Suppressor macrophage treated with lipopolysaccharide for 4 hours (primary cell): ENCODE measurements around the gene ZBTB20.

Source experiments
- DNase-seq: peaks from one replicate; pipeline ENCODE4 v3.0.0-alpha.2; 2020

Gene ZBTB20

GRCh38 chr3:114344492-114344891 is 802.6 kb downstream of the ZBTB20 start:
- DNase-seq, result no peak

GRCh38 chr3:114338651-114339357 is 808.3 kb downstream of the ZBTB20 start:
- DNase-seq, result peak; percentile 12

DNA sequence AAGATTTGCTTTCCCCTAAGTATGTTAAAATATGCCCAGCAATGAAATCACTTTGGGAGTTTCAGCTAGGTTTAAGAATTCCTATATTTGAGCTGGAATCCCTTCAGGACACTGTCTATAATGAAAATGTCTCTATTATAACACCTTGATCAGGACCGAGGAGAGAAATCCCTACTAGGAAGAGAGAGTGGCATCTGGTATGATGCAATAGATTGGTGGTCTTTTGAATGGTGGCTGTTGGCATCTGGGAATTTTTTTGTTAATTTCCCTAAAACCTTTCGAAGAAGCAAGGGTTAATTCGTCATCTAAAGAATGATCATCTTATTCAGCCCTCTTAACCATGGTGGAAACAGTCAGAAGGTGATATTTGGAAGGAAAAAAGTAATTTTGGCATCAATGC is 810.2 kb downstream of the ZBTB20 start:
- no peak for DNase-seq

- no peak for DNase-seq
These were observed 810.9 kb downstream of the ZBTB20 start for GRCh38 chr3:114336122-114336697.

GRCh38 chr3:114333923-114334240 is 813.2 kb downstream of the ZBTB20 start:
- DNase-seq, result no peak

GRCh38 chr3:114333180-114333922 is 813.7 kb downstream of the ZBTB20 start:
- DNase-seq, result no peak

DNA sequence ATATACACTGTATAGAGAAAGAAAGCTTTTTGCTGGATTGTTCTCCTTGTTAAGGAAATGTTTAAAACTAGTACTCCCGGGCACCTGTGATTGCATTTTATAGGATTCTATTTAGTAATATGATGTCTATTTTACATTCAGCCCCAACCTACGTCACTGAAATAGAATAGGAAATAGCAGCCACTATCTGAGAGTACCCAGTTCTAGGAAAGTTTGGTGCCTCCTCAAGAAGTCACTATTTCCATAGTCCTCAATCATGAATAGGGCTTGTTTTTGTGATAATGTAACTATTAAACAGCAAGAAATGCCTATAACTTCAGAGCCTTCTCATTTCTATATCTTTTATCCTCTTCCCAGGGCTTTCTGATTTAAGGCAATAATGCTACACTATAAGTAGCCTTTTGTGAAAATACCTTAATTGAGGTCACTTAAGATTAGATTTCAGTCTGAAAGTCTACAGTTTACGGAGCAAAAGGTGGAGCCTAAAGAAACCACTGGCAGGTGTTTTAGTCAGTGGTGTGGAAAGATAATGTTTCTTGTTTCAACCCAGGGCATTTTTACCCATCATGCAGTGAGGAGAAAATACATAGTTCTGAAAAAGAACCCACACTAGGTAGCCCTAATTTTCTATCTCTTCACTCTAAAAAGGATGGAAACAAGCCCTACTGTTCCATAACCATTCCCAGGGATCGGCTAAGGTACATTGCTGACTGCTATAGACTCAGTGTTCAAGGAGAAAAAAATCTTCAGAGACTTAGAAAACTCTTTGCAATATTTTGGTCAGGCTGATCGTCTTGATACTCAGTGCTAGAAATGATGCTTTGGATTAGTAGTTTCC is 814.5 kb downstream of the ZBTB20 start:
- no peak for DNase-seq

DNA sequence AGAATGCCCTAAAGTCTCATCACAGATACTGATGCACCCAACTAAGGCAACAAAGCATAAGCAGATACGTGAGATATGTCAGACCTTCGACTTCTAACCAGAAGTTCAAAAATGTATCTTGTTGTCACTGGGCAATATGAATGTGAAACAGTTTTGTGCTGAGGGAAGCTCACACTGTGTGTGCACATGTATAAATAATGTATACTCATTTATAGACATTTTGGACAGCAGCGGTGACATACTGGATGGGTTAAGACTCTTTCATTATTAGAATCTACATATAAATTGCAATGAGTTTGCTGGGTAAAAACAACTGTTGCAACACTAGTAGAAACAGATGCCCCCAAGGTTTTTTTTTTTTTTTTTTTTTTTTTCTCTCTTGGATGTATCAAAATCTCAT is 815.4 kb downstream of the ZBTB20 start:
- DNase-seq, result no peak

DNA sequence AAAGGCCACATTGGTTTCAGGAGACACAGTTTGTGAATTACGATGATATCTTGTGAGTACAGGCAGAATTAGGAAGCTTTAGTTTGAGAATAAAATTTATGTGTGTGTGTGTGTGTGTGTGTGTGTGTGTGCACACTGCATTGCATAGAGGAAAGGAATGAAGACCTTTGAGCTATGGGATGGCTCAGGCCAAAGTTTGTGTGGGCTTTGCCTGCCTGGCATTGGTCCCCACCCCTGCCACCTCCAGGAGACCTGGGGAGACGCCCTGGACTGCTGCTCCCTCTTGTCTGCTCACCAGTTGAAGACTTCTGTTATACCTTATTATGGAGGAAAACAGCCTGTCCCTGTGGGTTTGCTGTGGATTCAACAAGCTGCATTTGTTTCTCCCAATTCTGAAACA is 816.1 kb downstream of the ZBTB20 start:
- no peak for DNase-seq

GRCh38 chr3:114329823-114330222 is 817.3 kb downstream of the ZBTB20 start:
- DNase-seq, result no peak

- no peak for DNase-seq
These were observed 818.7 kb downstream of the ZBTB20 start for GRCh38 chr3:114328345-114328744.

DNA sequence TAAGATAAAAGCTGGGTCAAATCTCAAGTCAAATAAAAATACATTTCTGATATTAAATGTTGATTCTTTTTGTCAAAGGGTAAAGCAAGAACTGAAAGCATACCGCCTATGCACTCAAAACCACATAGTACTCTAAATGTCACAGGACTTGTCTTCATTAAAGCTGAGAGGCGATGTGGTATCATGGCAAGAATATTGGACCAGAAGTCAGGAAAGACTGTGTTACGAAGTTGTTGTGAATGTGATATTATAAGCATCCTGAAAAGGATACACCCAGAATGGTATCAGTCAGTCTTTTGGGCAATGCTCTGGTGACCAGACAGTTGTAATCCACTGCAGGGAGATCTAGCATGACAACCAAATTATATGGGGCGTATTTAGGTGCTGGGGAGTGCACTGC is 819.4 kb downstream of the ZBTB20 start:
- DNase-seq, result no peak

GRCh38 chr3:114323546-114324254 is 823.4 kb downstream of the ZBTB20 start:
- no peak for DNase-seq

DNA sequence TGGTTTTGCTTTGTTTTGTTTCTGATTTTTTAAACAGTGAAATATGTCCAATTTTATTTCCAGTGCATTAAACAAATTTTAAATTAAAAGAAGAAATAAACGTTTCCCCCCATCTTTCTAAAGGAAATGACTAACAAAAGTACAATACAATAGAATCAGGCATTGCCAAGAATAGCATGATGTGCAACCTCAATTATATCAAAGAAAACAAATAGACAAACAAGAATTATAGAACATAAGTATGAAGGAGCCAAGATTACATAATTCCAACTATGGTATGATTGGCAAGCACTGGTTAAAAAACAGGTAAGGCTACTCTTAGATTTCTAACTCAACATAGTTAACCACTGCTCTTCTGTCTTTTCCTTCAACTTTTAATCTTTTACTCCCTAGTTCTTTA is 826.8 kb downstream of the ZBTB20 start:
- no peak for DNase-seq

DNA sequence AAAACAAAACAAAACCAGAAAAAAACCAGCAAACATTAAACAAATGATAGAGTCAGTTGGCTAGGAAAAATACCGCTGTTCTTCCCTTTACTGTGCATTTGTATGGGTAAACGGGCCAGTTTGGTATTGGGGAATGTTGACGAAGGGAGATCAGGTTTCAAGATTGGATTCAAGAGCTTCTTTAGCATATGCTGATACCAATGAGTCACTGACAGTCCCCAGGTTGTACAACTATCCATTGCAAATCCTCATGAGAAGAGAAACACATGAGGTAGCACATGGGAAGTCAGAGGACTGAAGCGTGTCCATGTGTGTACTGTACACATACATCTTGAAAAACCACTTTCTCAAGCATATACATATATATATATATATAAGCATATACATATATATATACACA is 827.6 kb downstream of the ZBTB20 start:
- no peak for DNase-seq

DNA sequence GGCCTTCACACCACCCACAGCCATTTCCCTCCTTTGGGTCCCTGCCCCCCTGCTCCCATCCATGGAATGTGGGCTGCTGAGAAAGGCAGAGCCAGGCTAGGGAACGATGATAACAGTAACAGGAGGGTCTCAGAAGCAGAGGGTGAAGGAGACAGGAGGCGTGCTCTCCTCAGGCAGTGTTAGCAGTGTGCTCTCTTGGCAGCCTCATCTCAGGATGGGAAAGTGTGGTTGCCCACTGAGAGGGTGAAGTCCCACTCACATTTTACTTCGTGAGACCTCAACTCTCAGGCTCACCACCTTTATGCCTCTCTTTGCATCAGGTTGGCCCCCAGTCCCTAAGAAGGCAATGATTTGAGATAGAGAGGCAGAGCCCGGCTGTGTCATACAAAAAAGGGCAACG is 828.8 kb downstream of the ZBTB20 start:
- no peak for DNase-seq

- no peak for DNase-seq
These were observed 832.8 kb downstream of the ZBTB20 start for GRCh38 chr3:114314282-114314681.

GRCh38 chr3:114313426-114313825 is 833.7 kb downstream of the ZBTB20 start:
- DNase-seq, result no peak

GRCh38 chr3:114310695-114311094 is 836.4 kb downstream of the ZBTB20 start:
- no peak for DNase-seq

GRCh38 chr3:114308830-114309229 is 838.3 kb downstream of the ZBTB20 start:
- DNase-seq, result no peak

- DNase-seq, result no peak
These were observed 838.7 kb downstream of the ZBTB20 start for GRCh38 chr3:114308377-114308776.

DNA sequence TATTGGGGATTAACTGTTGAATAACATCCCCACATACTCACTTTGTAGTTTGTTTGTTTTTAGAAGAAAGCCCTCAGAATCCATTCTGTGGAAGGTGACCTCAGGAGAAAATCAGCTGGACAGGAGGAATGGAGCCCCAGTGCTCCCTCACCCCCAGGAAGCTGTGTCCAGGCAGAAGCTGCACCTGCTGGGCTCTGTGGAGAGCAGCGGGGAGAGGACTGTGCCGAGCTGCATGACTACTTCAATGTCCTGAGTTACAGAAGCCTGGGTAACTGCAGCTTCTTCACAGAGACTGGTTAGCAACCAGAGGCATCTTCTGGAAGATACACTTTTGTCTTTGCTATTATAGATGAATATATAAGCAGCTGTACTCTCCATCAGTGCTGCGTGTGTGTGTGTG is 839.3 kb downstream of the ZBTB20 start:
- no peak for DNase-seq
